ENCODE measurements around the gene CCDC149. TPM values are rescaled to one million over a fixed set of nuclear protein-coding genes. Genes with fewer than 3 reads are reported as not detected.

CCDC149 gene
- total RNA-seq, 1 experiment from 2014 or later: 5.3 TPM

DNA sequence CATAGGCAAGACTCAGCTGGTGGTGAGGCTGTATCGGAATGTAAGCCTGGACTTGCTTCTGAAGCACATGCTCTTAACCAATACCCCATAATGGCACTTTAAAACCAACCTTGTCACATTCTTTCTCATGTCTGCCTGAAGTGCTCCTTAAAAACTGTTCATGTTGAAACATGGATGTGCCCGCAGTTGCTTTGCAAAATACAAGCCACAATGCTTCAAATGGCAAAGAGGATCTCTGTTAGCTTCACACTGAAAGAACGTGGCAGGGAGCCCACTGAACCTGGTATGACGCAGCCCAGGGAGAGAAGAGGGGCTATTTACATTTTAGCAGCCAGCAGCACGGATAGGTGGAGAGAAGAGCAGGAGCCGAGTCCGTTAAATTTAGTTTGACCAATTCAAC lies 88.1 kb downstream of the CCDC149 start:
- H3K4me2 ChIP-seq (ENCODE audit: low read length): no peak overlapping the region
- intact Hi-C loops (cut with micrococcal nuclease): no loop called here
- ATAC-seq (no peak), DNase-seq (ENCODE audit: low read depth, low spot score) (no peak)
- no peaks in the 10 kb centered on the region for H3K9me2 ChIP-seq (ENCODE audit: insufficient read depth)
- H3K27ac ChIP-seq (ENCODE audit: low read depth, low read length): no peak overlapping the region
- H3K4me3 ChIP-seq (replicated peaks in 1 of 2; ENCODE audit: low read depth in 1 of 2, low read length in 2 of 2): no peak overlapping the region
- ChIA-PET CTCF (no interaction called here), POLR2A (no interaction called here), RAD21 (ENCODE audit: low non-redundant PET in 1 of 2, low total read pairs in 2 of 2, uncharacterized antibody in 2 of 2, unreplicated experiment in 2 of 2) (no interaction called here)
- H3K4me1 ChIP-seq (ENCODE audit: control insufficient read depth in 1 of 2, insufficient read depth in 2 of 2, low read length in 2 of 2): no peaks in the 10 kb centered on the region
- H3K9ac ChIP-seq (ENCODE audit: low read length): no peak overlapping the region
- no peaks in the 10 kb centered on the region for H3K27me3 ChIP-seq (ENCODE audit: insufficient read depth, low read length)
- no peaks in the 10 kb centered on the region for H4K20me1 ChIP-seq (ENCODE audit: insufficient read depth)
- no peaks in the 10 kb centered on the region for H3K36me3 ChIP-seq (ENCODE audit: control insufficient read depth in 1 of 2, insufficient read depth in 2 of 2, low read length in 2 of 2)
- BruUV-seq (replicated peaks): no TSS peak
- no peak for TF ChIP-seq JUND (IDR thresholded peaks at IDR 0.05)
- no peak for TF ChIP-seq YY1 (IDR thresholded peaks at IDR 0.05; ENCODE audit: extremely low read depth, insufficient replicate concordance, low read depth, low read length)
- TF ChIP-seq EZH2phosphoT487 (IDR thresholded peaks at IDR 0.05; ENCODE audit: borderline replicate concordance): no peak
- TF ChIP-seq, protein P1, sequence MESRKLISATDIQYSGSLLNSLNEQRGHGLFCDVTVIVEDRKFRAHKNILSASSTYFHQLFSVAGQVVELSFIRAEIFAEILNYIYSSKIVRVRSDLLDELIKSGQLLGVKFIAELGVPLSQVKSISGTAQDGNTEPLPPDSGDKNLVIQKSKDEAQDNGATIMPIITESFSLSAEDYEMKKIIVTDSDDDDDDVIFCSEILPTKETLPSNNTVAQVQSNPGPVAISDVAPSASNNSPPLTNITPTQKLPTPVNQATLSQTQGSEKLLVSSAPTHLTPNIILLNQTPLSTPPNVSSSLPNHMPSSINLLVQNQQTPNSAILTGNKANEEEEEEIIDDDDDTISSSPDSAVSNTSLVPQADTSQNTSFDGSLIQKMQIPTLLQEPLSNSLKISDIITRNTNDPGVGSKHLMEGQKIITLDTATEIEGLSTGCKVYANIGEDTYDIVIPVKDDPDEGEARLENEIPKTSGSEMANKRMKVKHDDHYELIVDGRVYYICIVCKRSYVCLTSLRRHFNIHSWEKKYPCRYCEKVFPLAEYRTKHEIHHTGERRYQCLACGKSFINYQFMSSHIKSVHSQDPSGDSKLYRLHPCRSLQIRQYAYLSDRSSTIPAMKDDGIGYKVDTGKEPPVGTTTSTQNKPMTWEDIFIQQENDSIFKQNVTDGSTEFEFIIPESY (IDR thresholded peaks at IDR 0.05; ENCODE audit: extremely low read depth, insufficient replicate concordance, low read length): no peak
- TF ChIP-seq REST (IDR thresholded peaks at IDR 0.05; ENCODE audit: low read depth): no peak
- TF ChIP-seq CTCF (IDR thresholded peaks at IDR 0.05 in 2 of 3, conservative IDR thresholded peaks at IDR 0.05 in 1 of 3; ENCODE audit: borderline replicate concordance in 1 of 3, insufficient read depth in 1 of 3, low read depth in 2 of 3, low read length in 2 of 3): no peak
- no peak for TF ChIP-seq SRF (IDR thresholded peaks at IDR 0.05; ENCODE audit: low read depth)
- TF ChIP-seq SIN3A (IDR thresholded peaks at IDR 0.05; ENCODE audit: low read depth): no peak
- TF ChIP-seq ELF1 (IDR thresholded peaks at IDR 0.05; ENCODE audit: borderline replicate concordance, low read depth): no peak
- TF ChIP-seq POLR2AphosphoS5 (IDR thresholded peaks at IDR 0.05; ENCODE audit: low read depth, low read length): no peak
- TF ChIP-seq ZNF274 (IDR thresholded peaks at IDR 0.05; ENCODE audit: low read depth, low read length): no peak
- TF ChIP-seq, protein P2, sequence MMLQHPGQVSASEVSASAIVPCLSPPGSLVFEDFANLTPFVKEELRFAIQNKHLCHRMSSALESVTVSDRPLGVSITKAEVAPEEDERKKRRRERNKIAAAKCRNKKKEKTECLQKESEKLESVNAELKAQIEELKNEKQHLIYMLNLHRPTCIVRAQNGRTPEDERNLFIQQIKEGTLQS (IDR thresholded peaks at IDR 0.05): no peak
- H3K79me2 ChIP-seq (ENCODE audit: insufficient read depth, low read length): no peaks in the 10 kb centered on the region
- H2AFZ ChIP-seq (ENCODE audit: low read depth, low read length, poor library complexity, severe bottlenecking): no peak overlapping the region
- no peaks in the 10 kb centered on the region for H3K9me3 ChIP-seq (ENCODE audit: control insufficient read depth in 1 of 2, insufficient read depth in 1 of 2, low read depth in 1 of 2, low read length in 2 of 2)
